ENCODE results near the gene ADSS1. TPM values are rescaled to one million over a fixed set of nuclear protein-coding genes. Genes with fewer than 3 reads are reported as not detected.

The ADSS1 gene
- total and polyA plus RNA-seq, 2 experiments from 2014 or later = 3.8 to 7.6 TPM

DNA sequence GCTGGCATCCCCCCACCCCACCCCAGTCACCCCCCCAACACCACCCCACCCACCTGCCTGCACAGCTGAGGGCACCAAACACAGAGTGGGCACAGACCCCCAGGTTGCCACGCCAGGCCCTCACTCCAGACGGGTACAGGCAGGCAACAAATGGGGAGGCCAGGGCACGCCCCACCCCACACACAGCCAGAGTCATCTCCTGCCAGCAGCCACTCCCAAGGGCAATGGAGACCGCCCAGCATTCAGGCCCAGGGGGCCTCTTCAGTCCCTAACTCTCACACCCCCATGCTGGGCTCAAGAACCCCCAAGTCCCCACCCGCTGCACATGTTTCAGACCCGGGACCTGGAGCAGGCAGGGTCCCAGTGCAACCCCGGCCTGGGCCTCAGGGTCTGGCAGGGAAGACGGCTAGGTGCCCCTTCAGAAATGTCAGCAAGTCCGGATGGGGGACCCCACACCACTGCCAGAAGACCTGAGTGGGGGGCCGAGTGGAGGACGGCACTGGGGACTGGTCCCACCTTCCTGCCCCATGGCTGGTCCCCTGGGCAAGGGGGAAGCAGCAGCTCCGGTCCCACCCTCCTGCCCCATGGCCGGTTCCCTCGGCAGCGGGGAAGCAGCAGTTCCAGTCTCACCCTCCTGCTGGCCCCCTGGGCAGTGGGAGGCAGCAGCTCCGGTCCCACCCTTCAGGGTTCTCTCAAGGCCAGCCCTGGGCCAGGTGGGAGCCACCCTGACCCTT, 59.6 kb downstream of the ADSS1 start:
- no peaks in the 10 kb centered on the region for H3K9me3 ChIP-seq (ENCODE audit: low read depth)
- H3K4me2 ChIP-seq = no peak overlapping the region
- no peak overlapping the region for H2AFZ ChIP-seq
- H3K79me2 ChIP-seq = peaks cover 33% of the 10 kb centered on the region
- no peaks in the 10 kb centered on the region for H3K4me1 ChIP-seq (ENCODE audit: insufficient read depth)
- no peaks in the 10 kb centered on the region for H3K36me3 ChIP-seq (replicated peaks; ENCODE audit: insufficient read depth, low read depth)
- no peak overlapping the region for H3K4me3 ChIP-seq
- H3K9me2 ChIP-seq (replicated peaks; ENCODE audit: insufficient read depth) = no peaks in the 10 kb centered on the region
- no peak overlapping the region for H3K27ac ChIP-seq
- no peak for DNase-seq (ENCODE audit: low spot score)
- no peaks in the 10 kb centered on the region for H3K27me3 ChIP-seq
- WGBS (ENCODE audit: low lambda C conversion rate, missing lambda C conversion rate) = 96% methylated on average over 16 of the region's 16 CpGs
- H4K20me1 ChIP-seq (ENCODE audit: insufficient read depth, poor library complexity, severe bottlenecking) = peaks cover 33% of the 10 kb centered on the region
- TF ChIP-seq, protein P1, sequence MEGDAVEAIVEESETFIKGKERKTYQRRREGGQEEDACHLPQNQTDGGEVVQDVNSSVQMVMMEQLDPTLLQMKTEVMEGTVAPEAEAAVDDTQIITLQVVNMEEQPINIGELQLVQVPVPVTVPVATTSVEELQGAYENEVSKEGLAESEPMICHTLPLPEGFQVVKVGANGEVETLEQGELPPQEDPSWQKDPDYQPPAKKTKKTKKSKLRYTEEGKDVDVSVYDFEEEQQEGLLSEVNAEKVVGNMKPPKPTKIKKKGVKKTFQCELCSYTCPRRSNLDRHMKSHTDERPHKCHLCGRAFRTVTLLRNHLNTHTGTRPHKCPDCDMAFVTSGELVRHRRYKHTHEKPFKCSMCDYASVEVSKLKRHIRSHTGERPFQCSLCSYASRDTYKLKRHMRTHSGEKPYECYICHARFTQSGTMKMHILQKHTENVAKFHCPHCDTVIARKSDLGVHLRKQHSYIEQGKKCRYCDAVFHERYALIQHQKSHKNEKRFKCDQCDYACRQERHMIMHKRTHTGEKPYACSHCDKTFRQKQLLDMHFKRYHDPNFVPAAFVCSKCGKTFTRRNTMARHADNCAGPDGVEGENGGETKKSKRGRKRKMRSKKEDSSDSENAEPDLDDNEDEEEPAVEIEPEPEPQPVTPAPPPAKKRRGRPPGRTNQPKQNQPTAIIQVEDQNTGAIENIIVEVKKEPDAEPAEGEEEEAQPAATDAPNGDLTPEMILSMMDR (IDR thresholded peaks at IDR 0.05; ENCODE audit: poor library complexity) = no peak
- TF ChIP-seq EZH2 (IDR thresholded peaks at IDR 0.05; ENCODE audit: borderline replicate concordance) (no peak), EZH2phosphoT487 (IDR thresholded peaks at IDR 0.05; ENCODE audit: low read depth, severe bottlenecking, unreplicated experiment) (no peak)

DNA sequence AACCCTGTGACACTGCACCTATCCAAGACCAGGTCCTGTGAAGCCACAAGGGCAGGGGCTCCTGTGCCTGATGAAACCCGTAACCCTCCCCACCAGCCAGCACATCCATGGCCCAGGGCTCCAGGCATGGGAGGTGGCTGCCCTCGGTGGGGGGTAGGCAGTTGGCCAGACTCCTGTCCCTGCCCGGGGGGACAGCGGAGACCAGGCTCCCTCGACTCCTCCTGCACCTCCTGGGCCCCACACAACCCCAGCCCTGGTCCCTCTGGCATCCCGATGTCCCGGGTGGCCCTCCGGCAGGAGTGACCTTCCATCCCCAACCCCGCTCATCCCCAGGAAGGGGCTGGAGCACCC, 60.2 kb downstream of the ADSS1 start:
- no peak for DNase-seq (ENCODE audit: low spot score)
- no peaks in the 10 kb centered on the region for H3K9me3 ChIP-seq (ENCODE audit: low read depth)
- H3K4me1 ChIP-seq (ENCODE audit: insufficient read depth) = no peaks in the 10 kb centered on the region
- no peaks in the 10 kb centered on the region for H3K27me3 ChIP-seq
- H4K20me1 ChIP-seq (ENCODE audit: insufficient read depth, poor library complexity, severe bottlenecking) = peaks cover 38% of the 10 kb centered on the region
- H3K9me2 ChIP-seq (replicated peaks; ENCODE audit: insufficient read depth) = no peaks in the 10 kb centered on the region
- no peak overlapping the region for H3K4me2 ChIP-seq
- 95% methylated on average over 9 of the region's 9 CpGs for WGBS (ENCODE audit: low lambda C conversion rate, missing lambda C conversion rate)
- H2AFZ ChIP-seq = no peak overlapping the region
- H3K79me2 ChIP-seq = peaks cover 38% of the 10 kb centered on the region
- H3K36me3 ChIP-seq (replicated peaks; ENCODE audit: insufficient read depth, low read depth) = no peaks in the 10 kb centered on the region
- no peak overlapping the region for H3K27ac ChIP-seq
- TF ChIP-seq, protein P1 (IDR thresholded peaks at IDR 0.05; ENCODE audit: poor library complexity) = no peak
- TF ChIP-seq EZH2 (IDR thresholded peaks at IDR 0.05; ENCODE audit: borderline replicate concordance) (no peak), EZH2phosphoT487 (IDR thresholded peaks at IDR 0.05; ENCODE audit: low read depth, severe bottlenecking, unreplicated experiment) (no peak)
- no peak overlapping the region for H3K4me3 ChIP-seq

DNA sequence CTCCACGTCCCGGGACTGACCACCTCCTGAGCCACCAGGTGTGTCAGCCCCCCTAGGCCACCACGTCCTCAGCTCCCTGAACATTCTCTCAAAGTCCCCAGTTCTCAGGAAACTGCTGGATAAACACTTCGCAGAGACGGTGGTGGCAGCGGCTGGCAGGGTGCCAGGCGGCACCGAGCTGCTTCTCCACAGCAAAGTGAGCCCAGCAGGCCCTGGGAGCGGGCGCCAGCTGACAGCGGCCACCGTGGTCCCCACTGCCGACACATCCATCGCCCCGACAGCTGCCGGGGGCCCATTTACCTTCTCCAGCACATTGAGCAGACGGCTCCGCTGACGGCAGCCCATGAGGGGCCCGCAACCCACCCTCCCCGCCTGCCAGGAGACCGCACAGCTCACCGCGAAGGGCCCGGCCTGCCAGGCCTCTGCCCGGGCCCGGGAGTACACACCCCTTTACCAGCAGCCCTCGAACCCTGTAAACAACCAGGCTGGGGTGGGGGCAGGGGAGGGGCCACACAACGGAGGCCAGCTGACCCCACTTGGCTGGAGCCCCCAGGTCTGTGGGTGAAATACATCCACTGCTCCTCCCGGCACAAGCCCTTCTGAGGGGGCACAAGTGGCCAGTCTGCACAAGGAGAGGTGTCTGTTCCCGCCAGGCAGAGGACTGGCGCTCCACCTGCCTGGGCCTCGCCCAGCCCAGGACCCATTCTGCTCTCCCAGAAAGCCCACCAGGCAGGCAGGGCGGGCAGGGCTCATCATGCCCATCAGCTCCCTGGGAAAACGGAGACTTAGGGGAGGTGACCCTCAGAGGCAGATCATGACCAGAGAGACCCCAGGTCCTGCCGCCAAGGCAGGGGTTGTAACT, 61.0 kb downstream of the ADSS1 start:
- Histone ChIP-seq H3K9me3 (ENCODE audit: low read depth) (no peaks in the 10 kb centered on the region), H4K20me1 (ENCODE audit: insufficient read depth, poor library complexity, severe bottlenecking) (peaks cover 46% of the 10 kb centered on the region), H3K27ac (no peak overlapping the region), H3K79me2 (peaks cover 47% of the 10 kb centered on the region), H3K27me3 (no peaks in the 10 kb centered on the region), H3K36me3 (replicated peaks; ENCODE audit: insufficient read depth, low read depth) (no peaks in the 10 kb centered on the region), H2AFZ (no peak overlapping the region), H3K9me2 (replicated peaks; ENCODE audit: insufficient read depth) (no peaks in the 10 kb centered on the region), H3K4me1 (ENCODE audit: insufficient read depth) (no peaks in the 10 kb centered on the region), H3K4me2 (no peak overlapping the region), H3K4me3 (no peak overlapping the region)
- DNase-seq (ENCODE audit: low spot score) = no peak
- 90% methylated on average over 32 of the region's 36 CpGs for WGBS (ENCODE audit: low lambda C conversion rate, missing lambda C conversion rate)
- TF ChIP-seq, protein P1 (IDR thresholded peaks at IDR 0.05; ENCODE audit: poor library complexity) = no peak
- TF ChIP-seq EZH2 (IDR thresholded peaks at IDR 0.05; ENCODE audit: borderline replicate concordance) = no peak
- TF ChIP-seq EZH2phosphoT487 (IDR thresholded peaks at IDR 0.05; ENCODE audit: low read depth, severe bottlenecking, unreplicated experiment) = no peak

All from hepatocyte (in vitro differentiated cells).